HepG2 (cell line): ENCODE data around the gene BMX. TPM values are rescaled to one million over a fixed set of nuclear protein-coding genes. Genes with fewer than 3 reads are reported as not detected.

Experiments
- ATAC-seq: fragments of 200-7000 bp; cut with Tn5 transposase; 3 replicates; pipeline ENCODE4 v1.9.1; 2020; ENCODE audit warnings: mild to moderate bottlenecking, moderate library complexity
- BruUV-seq: library from RNA; stranded (reverse); fragments of 400-500 nt; replicated peaks from 2 replicates; lab custom pipeline; 2021; lab: Mats Ljungman, UMichigan
- CTCF ChIA-PET: fragments of 300-600 bp; formaldehyde crosslinking; extraction: SDS; loops from one replicate; lab custom pipeline; 2021; ENCODE audit warnings: low total read pairs, inconsistent platforms, low intra/inter-chr PET ratio; lab: Yijun Ruan, JAX
- POLR2A ChIA-PET: fragments of 350-600 bp; sonication (Branson Sonifier 250); formaldehyde crosslinking; loops from one replicate; lab custom pipeline; 2020; ENCODE audit warnings: antibody characterized with exemption, inconsistent platforms; lab: Yijun Ruan, JAX
- DNase-seq: peaks from one replicate; pipeline ENCODE4 v3.0.0-alpha.2; 2015; ENCODE audit warnings: low spot score
- FAIRE-seq: peaks from 3 replicates; lab custom pipeline; 2011; peaks lifted over from hg19 to GRCh38; lab: Jason Lieb, UNC
- H2AFZ ChIP-seq: one replicate; pipeline ENCODE4 v1.6.1; 2011; ENCODE audit warnings: low read length, inconsistent platforms
- H3K27ac ChIP-seq: fragments of 300-600 bp; 3 replicates; pipeline ENCODE4 v1.8.0; 2011; ENCODE audit warnings: mixed run types, mild to moderate bottlenecking, mixed read lengths, low read length, inconsistent platforms; ENCODE audit not compliant: insufficient read depth; ENCODE audit errors: extremely low read length
- H3K27me3 ChIP-seq, 2 experiments: fragments of 200-600 bp in 1 of 2; 2 replicates in 1 of 2; 3 replicates in 1 of 2; pipeline versions ENCODE4 v1.6.0 to v1.8.0; 2011; ENCODE audit warnings: low read length in 2 of 2, mild to moderate bottlenecking in 2 of 2, moderate library complexity in 2 of 2, inconsistent platforms in 1 of 2; ENCODE audit not compliant: insufficient read depth in 2 of 2, control insufficient read depth in 1 of 2
- H3K36me3 ChIP-seq, 2 experiments: fragments of 200-600 bp in 1 of 2; replicated peaks in 1 of 2; 2 replicates in 1 of 2; 3 replicates in 1 of 2; pipeline versions ENCODE4 v1.5.1 to v1.8.0; 2011; ENCODE audit warnings: low read length in 2 of 2, inconsistent platforms in 1 of 2; ENCODE audit not compliant: insufficient read depth in 2 of 2, control insufficient read depth in 1 of 2
- H3K4me1 ChIP-seq: 2 replicates; pipeline ENCODE4 v1.5.1; 2012; ENCODE audit warnings: low read length, inconsistent platforms; ENCODE audit not compliant: insufficient read depth
- H3K4me2 ChIP-seq: 2 replicates; pipeline ENCODE4 v1.6.0; 2011; ENCODE audit warnings: low read depth, low read length, inconsistent platforms
- H3K4me3 ChIP-seq, 3 experiments: fragments of 200-600 bp in 1 of 3; sonication (generic), shearing (Covaris generic) in 1 of 3; replicated peaks in 1 of 3; 2 replicates each; pipeline ENCODE4 v1.5.1; 2011 to 2016; ENCODE audit warnings: low read length in 3 of 3, inconsistent platforms in 2 of 3, low read depth in 2 of 3, mild to moderate bottlenecking in 2 of 3, control low read depth in 1 of 3, mixed read lengths in 1 of 3; ENCODE audit not compliant: insufficient read depth in 1 of 3
- H3K79me2 ChIP-seq: one replicate; pipeline ENCODE4 v1.6.1; 2011; ENCODE audit warnings: low read length, inconsistent platforms; ENCODE audit not compliant: insufficient read depth
- H3K9ac ChIP-seq: 2 replicates; pipeline ENCODE4 v1.6.0; 2011; ENCODE audit warnings: mild to moderate bottlenecking, low read depth, low read length, inconsistent platforms; ENCODE audit not compliant: insufficient read depth
- H3K9me3 ChIP-seq: 2 replicates; pipeline ENCODE4 v1.5.1; 2012; ENCODE audit warnings: mild to moderate bottlenecking, low read length
- H4K20me1 ChIP-seq: 2 replicates; pipeline ENCODE4 v1.6.0; 2011; ENCODE audit warnings: inconsistent platforms, mild to moderate bottlenecking, low read length, moderate library complexity; ENCODE audit not compliant: insufficient read depth
- ATAD3A ChIP-seq: sonication (generic); formaldehyde crosslinking; IDR thresholded peaks from 2 replicates; pipeline ENCODE4 v1.4.0; 2020; ENCODE audit warnings: missing genetic modification reagents
- BCLAF1 ChIP-seq: fragments of 450-650 bp; IDR thresholded peaks from 2 replicates; pipeline ENCODE4 v1.6.1; 2017; ENCODE audit warnings: mild to moderate bottlenecking
- FOXP4 ChIP-seq: sonication (generic); formaldehyde crosslinking; IDR thresholded peaks from 2 replicates; pipeline ENCODE4 v1.4.0; 2020; ENCODE audit warnings: missing genetic modification reagents
- IKZF4 ChIP-seq: sonication (generic); formaldehyde crosslinking; IDR thresholded peaks from 2 replicates; pipeline ENCODE4 v1.5.1; 2020; ENCODE audit warnings: borderline replicate concordance, mild to moderate bottlenecking, low read depth, missing genetic modification reagents; ENCODE audit errors: not compliant biosample characterization
- KLF11 ChIP-seq: IDR thresholded peaks from 2 replicates; pipeline ENCODE4 v1.6.1; 2016; ENCODE audit warnings: missing compliant biosample characterization
- MXD3 ChIP-seq: IDR thresholded peaks from 2 replicates; pipeline ENCODE4 v1.6.1; 2016; ENCODE audit warnings: mild to moderate bottlenecking, missing biosample characterization, missing genetic modification reagents
- NR3C1 ChIP-seq: sonication (generic); formaldehyde crosslinking; IDR thresholded peaks from 2 replicates; pipeline ENCODE4 v1.4.0; 2020; ENCODE audit warnings: missing genetic modification reagents
- PHF21A ChIP-seq: sonication (generic); formaldehyde crosslinking; IDR thresholded peaks from 2 replicates; pipeline ENCODE4 v1.5.0; 2020; ENCODE audit warnings: mild to moderate bottlenecking, missing genetic modification reagents
- RXRA ChIP-seq: sonication (generic); formaldehyde crosslinking; IDR thresholded peaks from 2 replicates; pipeline ENCODE4 v1.5.1; 2020; ENCODE audit warnings: missing genetic modification reagents
- SIX4 ChIP-seq: sonication (generic); formaldehyde crosslinking; IDR thresholded peaks from 2 replicates; pipeline ENCODE4 v1.4.0; 2020; ENCODE audit warnings: missing genetic modification reagents
- TERF1 ChIP-seq: sonication (generic); formaldehyde crosslinking; IDR thresholded peaks from 2 replicates; pipeline ENCODE4 v1.8.0; 2022; ENCODE audit warnings: mild to moderate bottlenecking, missing genetic modification reagents, moderate library complexity
- ZBTB2 ChIP-seq: sonication (generic); formaldehyde crosslinking; IDR thresholded peaks from 2 replicates; pipeline ENCODE4 v1.8.0; 2022; ENCODE audit warnings: low read depth, missing genetic modification reagents
- ZBTB34 ChIP-seq: sonication (generic); formaldehyde crosslinking; IDR thresholded peaks from 2 replicates; pipeline ENCODE4 v1.8.0; 2022; ENCODE audit warnings: mild to moderate bottlenecking, missing genetic modification reagents
- ZNF543 ChIP-seq: sonication (generic); formaldehyde crosslinking; IDR thresholded peaks from 2 replicates; pipeline ENCODE4 v1.4.0; 2020; ENCODE audit warnings: mild to moderate bottlenecking, missing genetic modification reagents
- ZNF747 ChIP-seq: sonication (generic); formaldehyde crosslinking; IDR thresholded peaks from 2 replicates; pipeline ENCODE4 v1.8.1; 2023; ENCODE audit warnings: missing genetic modification reagents, mild to moderate bottlenecking, borderline replicate concordance
- in situ Hi-C: cut with HindIII; loops from 2 replicates; pipeline ENCODE4 v1.10.0; 2017; ENCODE audit warnings: low pct_unique_long_range_greater_than_20kb; ENCODE audit not compliant: extremely low pct_ligation_motif_present
- intact Hi-C: fragments of 100-400 bp; cut with micrococcal nuclease; formaldehyde crosslinking; loops from one replicate; pipeline ENCODE4 v1.10.0; 2022; ENCODE audit not compliant: unreplicated experiment
- polyA plus RNA-seq, 8 experiments: library from polyadenylated mRNA; depleted of rRNA in 3 of 8; stranded (reverse) in 7 of 8; unstranded in 1 of 8; fragments of >200 nt; fragmentation: Illumina TruSeq in 4 of 8; extraction: Trizol in 4 of 8; gene quantifications; 2 replicates each; pipeline versions ENCODE4 v1.2.1 to v1.2.3, GENCODE V29; 2011 to 2016; ENCODE audit warnings: low read depth in 4 of 8, missing spikeins in 1 of 8, mixed read lengths in 1 of 8; ENCODE audit not compliant: insufficient read depth in 1 of 8
- total RNA-seq, 5 experiments: library from RNA; depleted of rRNA; stranded (reverse); fragments of >200 nt; fragmentation: Illumina TruSeq; extraction: Trizol; gene quantifications; 2 replicates each; pipeline ENCODE4 v1.2.3, GENCODE V29; 2016; ENCODE audit warnings: low read depth in 1 of 5

BMX gene
- total and polyA plus RNA-seq, 2 of the 13 experiments (the other 11 are each of a cell fraction or from before 2014, with no cell fraction given): not detected

- TF ChIP-seq ZBTB34 (CRISPR knock-in tag): no peak
- TF ChIP-seq FOXP4 (CRISPR knock-in tag): no peak
- TF ChIP-seq RXRA: no peak
- TF ChIP-seq MXD3 (CRISPR knock-in tag): no peak
- TF ChIP-seq IKZF4 (CRISPR knock-in tag): no peak
- no peak for TF ChIP-seq ZNF543 (CRISPR knock-in tag)
- TF ChIP-seq KLF11 (CRISPR knock-in tag): no peak
- no peak for TF ChIP-seq ATAD3A (CRISPR knock-in tag)
- no peak for TF ChIP-seq TERF1
- no peak for TF ChIP-seq ZNF747 (CRISPR knock-in tag)
- no peak for TF ChIP-seq NR3C1 (CRISPR knock-in tag)
- TF ChIP-seq ZBTB2 (CRISPR knock-in tag): no peak
- TF ChIP-seq BCLAF1: no peak
- TF ChIP-seq SIX4 (CRISPR knock-in tag): no peak
- no peak for TF ChIP-seq PHF21A (CRISPR knock-in tag)
- H4K20me1 ChIP-seq: no peaks in the 10 kb centered on the region
- ChIA-PET POLR2A (no interaction called here), CTCF (no interaction called here)
- no peak overlapping the region for H2AFZ ChIP-seq
- in situ Hi-C loops (no loop called here), intact Hi-C loops (no loop called here)
- no peak overlapping the region for H3K4me3 ChIP-seq
- H3K27ac ChIP-seq: no peak overlapping the region
- FAIRE-seq (no peak), ATAC-seq (no peak), DNase-seq (no peak)
- H3K36me3 ChIP-seq: no peaks in the 10 kb centered on the region
- H3K9ac ChIP-seq: no peak overlapping the region
- no TSS peak for BruUV-seq
- no peaks in the 10 kb centered on the region for H3K79me2 ChIP-seq
- no peak overlapping the region for H3K4me2 ChIP-seq
- H3K27me3 ChIP-seq: no peaks in the 10 kb centered on the region
- H3K9me3 ChIP-seq: no peaks in the 10 kb centered on the region
- peaks cover 38% of the 10 kb centered on the region for H3K4me1 ChIP-seq
These were observed 99.4 kb downstream of the BMX start for GRCh38 chrX:15600049-15600448.
